CD4-positive, alpha-beta T cell treated with Interleukin-17A for 1 hour (primary cell): Measurements from ENCODE around the gene MEF2A.

ENCODE experiments used
- DNase-seq: peaks from one replicate; pipeline ENCODE4 v3.0.0-alpha.2; 2020

MEF2A gene

DNA sequence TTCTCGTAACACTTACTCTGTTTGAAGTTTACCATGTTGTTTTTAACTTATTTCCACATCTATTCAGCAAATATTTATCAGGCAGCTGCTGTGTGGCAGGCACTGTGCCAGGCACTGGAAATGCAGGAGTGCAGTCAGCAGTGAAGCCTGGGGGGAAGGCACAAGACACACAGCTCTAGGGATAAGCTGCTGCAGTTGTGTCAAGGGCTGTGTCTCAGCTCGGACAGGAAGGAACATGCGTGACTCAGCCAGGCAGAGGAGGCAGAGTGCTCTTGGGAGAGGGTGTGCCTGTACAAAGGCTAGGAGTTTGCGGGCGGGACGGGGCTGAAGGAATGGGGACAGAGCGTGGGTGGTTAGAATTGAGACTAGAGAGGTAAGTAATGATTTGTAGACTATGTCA lies 142.8 kb downstream of the MEF2A start:
- DNase-seq: no peak

DNA sequence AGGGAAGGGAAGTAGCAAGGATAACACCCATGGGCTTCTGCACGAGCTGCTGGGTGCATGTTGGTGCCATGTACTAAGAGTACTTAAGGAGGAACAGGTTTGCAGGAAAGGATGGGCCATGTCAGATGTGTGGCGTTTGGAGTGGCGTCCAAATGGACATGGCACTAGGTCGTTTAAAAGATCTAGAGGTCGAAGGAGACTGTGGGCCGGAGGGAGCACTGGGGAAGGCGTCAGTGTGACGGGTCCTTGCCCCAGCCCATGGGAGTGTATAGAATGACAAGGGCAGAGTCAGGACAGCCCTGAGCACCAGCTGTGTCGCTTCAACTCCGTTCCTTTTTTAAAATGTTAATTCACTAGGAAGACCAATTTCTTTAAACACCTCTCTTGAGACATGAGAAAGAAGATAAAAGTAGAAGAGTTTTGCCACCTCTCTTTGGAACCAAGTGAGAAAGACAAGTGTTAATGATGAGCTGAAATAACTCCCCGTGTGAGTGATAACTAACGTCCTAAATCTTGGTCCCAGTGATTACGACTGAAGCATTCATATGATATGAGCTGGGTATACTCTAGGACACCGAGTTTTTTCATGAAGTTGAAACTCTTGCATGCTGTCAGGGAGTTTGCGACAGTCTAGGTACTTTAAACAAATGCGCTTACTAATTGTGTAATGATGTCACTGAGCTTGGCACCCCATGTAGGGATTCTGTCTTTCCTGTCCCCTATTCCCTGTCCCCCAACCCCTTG lies 143.6 kb downstream of the MEF2A start:
- DNase-seq: no peak

DNA sequence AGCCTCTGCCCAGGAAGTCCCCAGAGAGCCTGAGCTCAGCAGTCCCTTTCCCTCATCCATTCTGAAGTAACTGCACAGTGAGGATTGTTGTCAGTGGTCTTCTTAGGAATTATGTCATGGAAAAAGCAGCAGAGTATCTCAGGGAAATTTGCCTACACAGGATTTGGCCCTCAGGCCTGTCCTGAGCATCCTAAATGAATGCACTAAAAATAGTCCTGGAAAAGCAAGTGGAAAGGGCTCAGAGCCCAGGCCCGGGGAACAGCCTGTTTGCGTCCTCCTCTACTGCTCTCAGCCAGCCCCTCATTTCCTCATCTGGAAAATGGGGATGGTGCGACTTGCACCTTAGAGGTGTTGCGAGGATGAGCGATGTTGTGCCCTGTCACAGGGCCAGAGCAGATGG lies 145.8 kb downstream of the MEF2A start:
- DNase-seq: no peak

DNA sequence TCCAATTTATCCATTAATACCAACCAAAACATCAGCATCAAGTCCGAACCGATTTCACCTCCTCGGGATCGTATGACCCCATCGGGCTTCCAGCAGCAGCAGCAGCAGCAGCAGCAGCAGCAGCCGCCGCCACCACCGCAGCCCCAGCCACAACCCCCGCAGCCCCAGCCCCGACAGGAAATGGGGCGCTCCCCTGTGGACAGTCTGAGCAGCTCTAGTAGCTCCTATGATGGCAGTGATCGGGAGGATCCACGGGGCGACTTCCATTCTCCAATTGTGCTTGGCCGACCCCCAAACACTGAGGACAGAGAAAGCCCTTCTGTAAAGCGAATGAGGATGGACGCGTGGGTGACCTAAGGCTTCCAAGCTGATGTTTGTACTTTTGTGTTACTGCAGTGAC lies 146.6 kb downstream of the MEF2A start:
- DNase-seq: no peak

DNA sequence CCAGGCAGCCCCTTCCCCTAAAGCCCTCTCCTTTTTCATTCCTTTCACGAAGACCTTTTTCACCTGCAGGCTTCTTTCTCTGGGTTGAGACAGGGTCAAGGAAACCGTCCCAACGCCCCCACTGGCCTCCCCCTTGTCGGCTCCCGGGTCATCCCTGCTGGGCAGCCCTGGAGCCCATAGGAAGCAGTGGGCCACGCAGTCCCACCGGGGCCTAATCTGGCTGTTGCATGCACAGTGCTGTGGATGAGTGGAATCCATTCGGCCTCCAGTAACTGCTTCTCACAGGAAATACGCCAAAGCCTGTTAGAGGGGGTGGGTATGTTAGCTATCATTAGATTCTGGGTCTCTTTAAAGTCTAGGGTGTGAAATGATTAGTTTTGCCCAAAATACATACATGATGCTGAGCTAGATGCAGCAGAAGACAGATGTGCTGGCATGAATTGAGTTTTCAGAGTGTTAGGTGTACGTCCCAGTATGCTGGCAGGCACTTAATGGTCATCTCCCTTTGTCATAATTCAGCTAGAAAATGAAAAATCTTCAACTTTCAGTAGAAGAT lies 150.8 kb downstream of the MEF2A start:
- DNase-seq: no peak

DNA sequence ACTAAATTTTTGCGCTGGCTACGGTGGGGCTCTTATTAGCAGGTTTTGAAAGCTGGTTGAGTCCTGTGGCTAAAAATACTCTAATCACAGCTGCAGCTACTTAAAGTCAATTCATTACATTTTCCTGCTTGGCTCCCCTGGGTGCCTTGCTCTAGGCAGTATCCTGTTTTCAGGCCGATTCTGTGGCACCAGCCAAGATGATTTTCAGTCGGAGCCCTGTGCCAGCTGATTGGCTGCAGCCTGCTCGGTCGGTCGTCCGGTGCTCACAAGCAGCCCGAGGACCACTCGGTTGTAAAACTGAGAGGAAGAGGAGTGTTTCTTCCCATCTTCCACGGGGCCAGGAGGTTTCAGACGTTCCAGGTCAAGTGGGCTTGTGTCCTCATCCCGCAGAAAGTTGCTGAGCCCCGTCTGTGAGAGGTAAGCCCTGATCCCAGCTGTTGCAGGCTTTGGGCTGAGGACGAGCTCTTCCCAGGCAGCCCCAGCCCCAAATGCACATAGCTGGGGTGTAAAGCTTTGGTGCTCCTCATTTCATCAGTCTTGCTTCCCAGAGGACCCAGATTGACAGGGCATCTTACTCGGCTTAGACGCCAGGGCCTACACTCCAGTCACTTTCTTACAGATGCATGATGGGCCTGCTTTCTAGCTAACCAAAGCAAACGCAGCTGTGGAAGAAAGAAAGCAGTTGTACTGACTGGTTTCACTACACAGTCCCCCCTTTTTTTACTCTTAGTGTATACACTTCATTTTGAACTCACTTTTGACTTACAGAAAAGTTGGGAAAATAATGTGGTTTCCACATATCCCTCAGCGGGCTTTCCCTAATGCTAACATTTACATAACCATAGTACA lies 151.6 kb downstream of the MEF2A start:
- DNase-seq: no peak

DNA sequence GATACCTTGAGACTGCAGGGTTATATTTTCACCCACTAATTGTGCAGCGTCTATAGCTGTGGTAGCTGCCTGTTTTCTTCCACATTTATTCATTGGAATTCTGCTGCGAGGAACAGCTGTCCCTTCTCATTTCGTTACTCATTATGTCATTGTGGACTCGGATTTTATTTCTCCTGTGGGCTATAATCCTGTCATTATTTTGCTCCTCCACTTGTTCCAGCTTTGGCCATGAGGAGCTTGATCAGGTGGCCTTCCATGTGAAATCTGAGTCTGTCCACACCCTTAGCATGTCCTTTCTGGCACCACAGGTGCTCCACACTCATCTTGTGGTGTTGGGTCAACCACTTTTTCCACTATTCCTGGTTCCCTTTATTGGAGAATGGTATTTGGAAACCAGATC lies 152.6 kb downstream of the MEF2A start:
- no peak for DNase-seq

DNA sequence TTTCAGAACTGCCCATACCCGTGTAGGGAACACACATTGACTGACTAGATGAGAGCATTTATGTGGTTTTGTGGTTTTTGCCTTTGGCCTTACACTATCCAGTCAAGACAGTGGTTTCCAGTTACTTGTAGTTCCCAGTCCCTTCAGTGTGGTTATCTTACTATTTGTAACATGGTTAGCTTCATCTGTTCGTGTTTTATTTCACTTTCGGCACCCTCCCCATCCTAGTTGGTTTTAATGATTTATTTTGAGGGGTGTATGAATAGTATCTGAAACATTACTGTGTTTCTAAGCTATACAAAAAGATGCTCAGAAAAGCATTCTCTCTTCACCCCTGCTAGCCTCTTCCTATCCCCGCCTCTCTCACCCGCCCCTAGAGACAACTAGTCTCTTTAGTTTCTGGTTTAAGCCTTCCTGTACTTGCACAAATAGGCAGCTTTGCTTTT lies 153.3 kb downstream of the MEF2A start:
- DNase-seq: no peak

DNA sequence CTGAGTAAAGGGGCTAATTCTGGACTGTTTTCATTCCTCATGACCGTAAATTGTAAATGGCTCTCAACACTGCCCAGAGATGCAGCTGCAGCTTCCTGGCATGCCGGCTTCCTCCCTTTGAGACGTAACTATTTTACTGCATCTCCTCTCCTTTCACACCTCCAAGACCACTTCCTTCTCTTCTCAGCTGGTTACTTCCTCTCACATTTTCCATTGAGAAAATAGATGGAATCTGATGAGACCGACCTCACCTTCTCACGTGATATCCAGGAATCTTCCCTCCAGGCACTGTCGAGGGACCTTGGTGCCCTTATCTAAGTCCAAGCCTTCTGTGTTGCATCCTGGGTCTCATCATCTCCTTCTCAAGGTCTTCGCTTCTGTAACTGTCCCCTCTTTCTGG lies 154.7 kb downstream of the MEF2A start:
- no peak for DNase-seq

DNA sequence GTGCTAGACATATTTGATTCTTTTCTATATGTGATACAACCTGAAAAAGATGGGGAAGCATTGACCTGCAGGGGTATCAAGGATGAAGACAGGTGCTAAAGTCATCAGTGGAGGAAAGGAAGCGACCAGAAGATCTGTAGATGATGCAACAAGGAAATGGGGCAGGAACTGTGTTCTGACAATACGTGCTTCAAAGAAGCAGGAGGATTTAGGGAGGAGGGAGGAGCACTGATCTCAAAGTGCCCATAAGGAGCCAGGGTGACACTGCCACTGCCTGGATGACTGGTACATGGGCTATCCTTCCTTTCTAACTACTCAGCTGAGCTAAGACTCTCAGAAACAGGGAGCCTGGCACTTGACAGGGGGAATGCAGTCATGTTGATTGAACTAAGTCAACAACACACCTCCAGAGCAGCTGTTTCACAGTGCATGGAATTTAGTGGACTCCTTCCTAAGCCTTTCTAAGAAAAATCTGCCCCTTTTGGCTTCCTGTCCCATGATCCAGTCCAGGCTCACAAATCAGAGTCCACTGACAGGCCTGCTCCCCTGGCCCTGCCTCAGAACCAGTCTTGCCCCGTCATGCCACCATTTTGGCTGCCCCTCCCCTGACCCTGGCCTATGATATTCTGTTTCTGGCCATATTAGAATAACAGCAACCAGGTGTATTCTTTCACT lies 155.5 kb downstream of the MEF2A start:
- no peak for DNase-seq

DNA sequence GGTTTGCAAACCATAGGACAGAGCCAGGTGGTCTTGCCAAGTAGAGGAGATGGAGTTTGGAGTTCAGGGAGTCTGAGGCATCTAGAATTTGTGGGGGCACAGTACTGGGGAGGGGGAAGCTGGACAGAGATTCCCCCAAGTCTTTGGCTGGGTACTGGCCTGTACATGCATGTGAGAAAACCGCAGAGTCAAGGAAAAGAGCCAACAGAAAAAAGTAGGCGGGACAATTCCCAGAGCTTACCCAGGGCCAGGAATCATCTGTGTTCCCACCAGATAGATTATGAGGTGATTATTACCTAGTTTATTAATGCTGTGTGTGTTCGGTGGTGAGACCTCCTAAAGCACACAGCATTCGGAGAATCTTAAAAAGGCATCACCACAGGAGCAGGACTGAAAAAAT lies 156.1 kb downstream of the MEF2A start:
- DNase-seq: no peak

DNA sequence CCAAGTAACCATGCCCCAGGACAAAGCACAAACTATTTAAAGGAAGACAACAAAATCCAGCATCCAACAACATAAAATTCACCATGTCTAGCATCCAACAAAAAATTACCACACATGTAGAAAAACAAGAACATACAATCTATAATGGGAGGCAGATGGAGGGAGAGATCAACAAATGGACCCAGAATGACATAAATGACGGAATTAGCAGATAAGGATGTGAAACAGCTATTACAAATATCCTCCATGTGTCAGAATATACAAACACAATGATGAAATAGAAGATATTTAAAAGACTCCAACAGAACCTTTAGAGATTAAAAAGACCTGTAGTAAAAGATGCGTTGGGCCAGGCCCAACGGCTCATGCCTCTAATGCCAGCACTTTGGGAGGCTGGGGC lies 156.6 kb downstream of the MEF2A start:
- DNase-seq: no peak

DNA sequence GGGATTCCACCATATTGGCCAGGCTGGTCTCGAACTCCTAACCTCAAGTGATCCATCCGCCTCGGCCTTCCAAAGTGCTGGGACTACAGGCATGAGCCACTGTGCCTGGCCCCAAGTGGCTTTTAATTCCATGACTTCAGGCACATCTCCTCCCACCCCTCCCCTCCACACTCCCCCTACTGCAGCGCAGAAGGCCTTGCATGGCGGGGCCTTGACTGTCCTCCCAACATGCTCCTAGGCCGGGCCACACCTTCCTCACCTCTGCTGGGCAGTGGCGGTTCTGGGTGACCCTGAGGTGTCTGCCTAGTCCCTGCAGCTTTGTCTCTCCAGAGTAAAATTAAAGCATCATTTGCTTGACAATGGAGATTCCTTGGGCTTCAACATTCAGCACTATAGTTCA lies 160.5 kb downstream of the MEF2A start:
- no peak for DNase-seq

DNA sequence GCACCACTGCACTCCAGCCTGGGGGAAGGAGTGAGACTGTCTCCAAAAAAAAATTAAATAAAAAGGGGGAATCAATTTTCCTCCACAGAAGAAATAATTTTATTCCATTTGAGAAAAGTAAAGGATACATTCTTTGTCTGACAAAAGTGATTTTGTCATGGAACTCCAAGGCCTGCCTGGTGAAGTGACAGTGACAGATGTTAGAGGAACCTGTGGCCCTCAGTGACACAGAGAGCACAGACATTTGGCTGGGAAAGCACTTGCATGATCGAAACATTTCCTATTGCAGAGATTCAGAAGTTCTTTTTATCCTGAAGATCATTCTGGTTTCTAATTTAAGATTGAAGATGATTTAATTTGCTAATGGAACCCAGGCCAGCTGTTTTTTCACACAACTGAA lies 161.5 kb downstream of the MEF2A start:
- no peak for DNase-seq

DNA sequence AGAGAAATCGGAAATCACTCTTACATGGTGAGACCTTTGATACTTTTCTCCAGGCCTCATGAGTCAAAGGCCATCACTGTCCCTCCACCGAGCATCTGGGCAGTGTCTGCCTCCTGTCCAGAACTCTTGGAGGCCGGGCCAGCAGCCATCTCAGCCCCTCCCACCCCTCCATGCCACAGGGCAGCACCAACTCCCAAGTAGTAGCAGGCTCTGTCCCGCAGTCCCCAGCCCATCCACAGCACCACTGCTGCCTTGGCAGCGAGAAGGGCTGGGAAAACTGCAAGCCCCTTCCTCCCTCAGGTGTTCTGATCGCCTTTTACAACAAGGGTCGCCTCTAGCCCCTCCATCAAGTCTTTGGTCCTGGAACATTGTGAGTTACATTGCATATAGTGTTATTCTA lies 161.9 kb downstream of the MEF2A start:
- no peak for DNase-seq

DNA sequence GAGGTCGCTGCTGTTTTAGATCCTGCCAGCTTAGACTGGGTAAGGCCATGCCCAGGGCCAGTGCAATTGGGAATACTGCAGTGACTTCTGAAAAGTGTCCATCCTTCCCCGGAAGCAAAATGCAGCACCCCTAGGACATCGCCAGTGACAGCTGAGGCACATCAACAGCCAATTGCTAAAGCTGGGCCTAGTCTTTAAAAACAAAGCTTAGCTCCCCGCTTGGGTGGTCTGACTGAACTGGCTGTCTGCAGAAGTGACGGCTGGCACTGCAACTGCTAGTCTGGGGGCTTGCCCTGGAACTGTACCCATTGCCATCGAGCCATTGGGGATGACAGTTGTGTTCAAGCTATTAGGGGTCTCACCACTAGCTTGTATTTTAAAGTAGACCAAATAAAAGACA lies 163.1 kb downstream of the MEF2A start:
- DNase-seq: no peak

DNA sequence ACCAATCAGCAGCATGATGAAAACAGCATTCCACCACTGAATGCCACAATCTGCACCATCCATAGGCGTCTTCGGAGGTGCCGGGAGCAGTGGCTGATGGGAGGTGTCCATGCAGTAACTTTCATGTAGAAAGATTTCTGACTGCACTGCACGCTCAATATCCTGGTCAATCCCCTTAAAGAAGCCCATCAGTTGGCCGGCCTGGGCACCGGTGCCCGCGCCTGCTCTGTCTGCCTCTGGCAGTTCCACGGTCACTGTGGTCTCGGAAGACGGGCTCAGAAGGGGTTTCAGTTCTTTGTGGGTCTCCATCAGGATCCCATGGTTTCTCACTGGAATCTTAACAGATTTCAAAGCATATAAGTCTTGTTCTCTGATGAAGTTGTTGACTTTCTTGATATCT lies 163.5 kb downstream of the MEF2A start:
- no peak for DNase-seq

DNA sequence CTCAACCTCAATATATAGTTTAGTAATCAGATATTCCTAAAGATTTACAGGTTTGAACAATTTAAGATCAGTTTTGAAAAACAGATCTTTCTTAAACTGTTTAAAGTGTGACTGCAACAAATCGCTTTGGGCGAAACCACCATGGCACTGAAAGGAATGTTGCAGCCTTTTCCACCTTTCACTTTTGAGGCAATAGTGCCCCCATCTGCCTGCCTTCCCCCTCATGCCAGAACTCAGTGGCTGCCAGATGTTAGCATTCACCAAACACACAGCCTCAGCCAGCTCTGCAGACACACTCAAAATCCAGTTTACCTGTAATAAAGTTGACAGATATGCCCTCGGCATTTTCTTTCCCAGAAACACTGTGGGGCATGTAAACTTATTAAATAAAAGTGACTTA lies 164.1 kb downstream of the MEF2A start:
- DNase-seq: peak; percentile 18

DNA sequence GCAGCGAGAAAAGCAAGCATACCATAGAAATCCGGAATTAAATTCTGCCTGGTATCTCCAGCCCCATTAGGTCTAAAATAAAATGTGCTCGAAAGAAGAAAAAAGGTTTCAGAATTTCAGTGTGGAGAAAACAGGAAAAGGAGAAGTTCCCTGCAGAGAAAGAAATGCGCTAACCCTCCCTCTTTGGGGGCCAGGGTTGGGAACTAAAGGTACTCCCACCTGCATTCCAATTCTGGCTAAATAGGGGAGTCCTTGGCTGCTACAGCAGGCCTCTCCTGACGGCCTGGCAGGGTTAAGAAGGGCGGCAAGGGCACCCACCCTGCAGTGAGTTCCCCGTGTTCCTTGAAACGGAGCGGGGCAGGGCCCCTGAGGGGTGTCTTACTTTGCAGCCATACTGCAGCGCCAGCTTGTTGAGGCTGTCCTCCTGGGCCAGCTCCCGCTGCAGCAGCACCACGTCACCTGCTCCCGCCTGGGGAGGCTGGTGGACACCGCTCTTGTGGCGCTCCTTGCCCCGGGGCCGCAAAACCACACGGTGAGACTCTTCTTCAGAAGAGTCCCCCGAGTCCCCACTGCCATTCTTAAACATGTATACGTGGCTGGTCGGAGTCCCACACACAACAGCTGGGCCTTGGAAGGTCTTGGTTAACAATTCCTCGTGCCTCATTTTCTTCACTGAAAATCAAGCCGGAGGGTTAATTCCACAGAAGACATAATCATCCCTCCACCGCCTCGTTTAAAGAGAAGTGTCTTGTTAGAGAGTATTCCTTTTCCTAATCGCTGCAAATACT lies 165.7 kb downstream of the MEF2A start:
- DNase-seq: no peak

DNA sequence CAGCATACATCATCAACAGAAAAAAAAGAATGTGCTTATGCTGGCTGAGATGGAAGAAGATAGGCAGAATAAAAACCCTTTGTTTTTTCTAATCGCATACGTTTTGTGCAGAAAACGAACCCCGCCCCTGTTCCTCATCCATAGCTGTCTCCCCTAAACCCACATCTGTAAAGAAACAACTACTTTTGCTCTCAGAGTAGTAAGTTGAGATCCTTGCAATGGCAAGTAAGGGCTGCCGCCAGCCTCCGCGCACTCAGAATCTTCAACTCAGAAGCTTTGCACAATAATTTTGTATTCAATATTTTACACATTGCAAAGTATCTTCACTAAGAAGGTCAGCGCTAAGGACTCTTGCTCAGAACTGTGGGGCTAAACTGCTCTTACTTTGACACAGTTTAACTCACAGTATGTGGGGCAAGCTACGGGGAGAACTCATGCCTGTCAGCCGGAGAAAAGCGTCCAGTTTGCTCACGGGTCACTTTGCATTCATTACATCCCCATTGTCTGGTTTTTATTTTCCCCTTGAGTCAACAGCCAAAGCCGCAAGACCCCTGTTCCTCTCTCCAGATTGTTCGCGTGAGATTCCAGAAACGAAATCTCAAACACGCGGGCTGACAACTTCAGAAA lies 166.5 kb downstream of the MEF2A start:
- no peak for DNase-seq

DNA sequence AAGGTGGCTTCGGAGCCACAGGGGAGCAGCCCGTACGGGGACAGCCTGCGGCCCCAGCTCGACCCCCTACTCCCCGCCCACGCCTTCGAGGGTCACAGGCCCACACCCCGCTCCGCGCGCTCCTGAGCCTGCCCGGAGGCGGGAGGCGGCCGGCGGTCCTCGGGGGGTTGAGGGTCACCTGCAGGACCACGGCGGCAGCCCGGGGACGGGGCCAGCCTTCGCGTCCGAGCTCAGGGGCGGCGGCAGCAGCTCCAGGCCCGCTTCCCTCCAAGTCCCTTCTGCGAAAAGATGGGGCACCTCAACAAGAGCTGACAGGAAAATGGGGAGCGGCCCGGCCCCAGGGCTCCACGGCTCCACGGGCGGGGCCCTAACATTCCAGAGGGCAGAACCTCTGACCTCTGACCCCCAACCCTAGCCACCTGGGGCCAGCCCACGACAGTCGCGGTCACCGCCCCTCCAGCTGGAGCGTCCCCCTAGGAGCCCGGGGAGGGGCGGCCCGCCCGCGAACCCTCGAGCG lies 167.0 kb downstream of the MEF2A start:
- no peak for DNase-seq
